HG03175 (cell line): ENCODE measurements around the gene IL1R1.
"Not testable (repeated sequence)": the region's sequence is repeated elsewhere in the genome, so short reads cannot be mapped to it uniquely, and the experiment has no call there.

Experiments used
- ATAC-seq: cut with Tn5 transposase; IDR thresholded peaks from one replicate; pipeline ENCODE4 v1.9.1; 2021; ENCODE audit warnings: mild to moderate bottlenecking, moderate library complexity; ENCODE audit not compliant: unreplicated experiment

IL1R1 gene

GRCh38 chr2:102110596-102111334, 31.8 kb upstream of the IL1R1 start:
- no peak for ATAC-seq

- ATAC-seq = no peak
Measured at GRCh38 chr2:102111823-102112222, 30.7 kb upstream of the IL1R1 start.

GRCh38 chr2:102112271-102112670, 30.3 kb upstream of the IL1R1 start:
- no peak for ATAC-seq

- no peak for ATAC-seq
Measured at GRCh38 chr2:102112692-102113665, 29.6 kb upstream of the IL1R1 start.

GRCh38 chr2:102114290-102114721, 28.2 kb upstream of the IL1R1 start:
- ATAC-seq = no peak

- no peak for ATAC-seq
Measured at GRCh38 chr2:102114851-102115497, 27.6 kb upstream of the IL1R1 start.

GRCh38 chr2:102116630-102117471, 25.7 kb upstream of the IL1R1 start:
- no peak for ATAC-seq

- no peak for ATAC-seq
Measured at GRCh38 chr2:102117472-102117858, 25.1 kb upstream of the IL1R1 start.

- no peak for ATAC-seq
Measured at GRCh38 chr2:102119255-102119654, 23.3 kb upstream of the IL1R1 start.

GRCh38 chr2:102120261-102120660, 22.3 kb upstream of the IL1R1 start:
- ATAC-seq = no peak

- no peak for ATAC-seq
Measured at GRCh38 chr2:102120701-102121159, 21.8 kb upstream of the IL1R1 start.

GRCh38 chr2:102122115-102122514, 20.4 kb upstream of the IL1R1 start:
- ATAC-seq = no peak

GRCh38 chr2:102122909-102123308, 19.6 kb upstream of the IL1R1 start:
- ATAC-seq = no peak

- ATAC-seq = not testable (repeated sequence)
Measured at GRCh38 chr2:102124421-102124820, 18.1 kb upstream of the IL1R1 start.

- no peak for ATAC-seq
Measured at GRCh38 chr2:102126169-102126568, 16.4 kb upstream of the IL1R1 start.

- no peak for ATAC-seq
Measured at GRCh38 chr2:102126660-102127059, 15.9 kb upstream of the IL1R1 start.

GRCh38 chr2:102129082-102129481, 13.5 kb upstream of the IL1R1 start:
- no peak for ATAC-seq

- ATAC-seq = no peak
Measured at GRCh38 chr2:102129951-102130646, 12.4 kb upstream of the IL1R1 start.

GRCh38 chr2:102130647-102130991, 11.9 kb upstream of the IL1R1 start:
- ATAC-seq = no peak

GRCh38 chr2:102131564-102131963, 11.0 kb upstream of the IL1R1 start:
- ATAC-seq = no peak
